Glutamatergic neuron (in vitro differentiated cells): ENCODE data around the gene SNX21. TPM values are rescaled to one million over a fixed set of nuclear protein-coding genes. Genes with fewer than 3 reads are reported as not detected.
A peak's percentile ranks its signal among the peaks of the same experiment; 100 is the strongest.

Source experiments
- DNase-seq: peaks from one replicate; pipeline ENCODE4 v3.0.0; 2022
- H3K27ac Mint-ChIP-seq: one replicate; pipeline ENCODE4 v1.8.0; 2020; ENCODE audit warnings: mild to moderate bottlenecking, mixed read lengths, inconsistent platforms; ENCODE audit not compliant: unreplicated experiment
- H3K27me3 Mint-ChIP-seq: one replicate; pipeline ENCODE4 v1.8.0; 2020; ENCODE audit warnings: mild to moderate bottlenecking, moderate library complexity, mixed read lengths, inconsistent platforms; ENCODE audit not compliant: unreplicated experiment
- H3K36me3 Mint-ChIP-seq: one replicate; pipeline ENCODE4 v1.8.0; 2020; ENCODE audit warnings: mild to moderate bottlenecking, mixed read lengths, inconsistent platforms; ENCODE audit not compliant: unreplicated experiment
- H3K4me1 Mint-ChIP-seq: one replicate; pipeline ENCODE4 v1.8.0; 2020; ENCODE audit warnings: mild to moderate bottlenecking, low read depth, mixed read lengths, inconsistent platforms; ENCODE audit not compliant: unreplicated experiment
- H3K4me3 Mint-ChIP-seq: one replicate; pipeline ENCODE4 v1.8.0; 2020; ENCODE audit warnings: mild to moderate bottlenecking, mixed read lengths, inconsistent platforms; ENCODE audit not compliant: unreplicated experiment
- H3K9me3 Mint-ChIP-seq: one replicate; pipeline ENCODE4 v1.8.0; 2020; ENCODE audit warnings: mild to moderate bottlenecking, moderate library complexity, mixed read lengths, inconsistent platforms; ENCODE audit not compliant: unreplicated experiment
- total RNA-seq: library from RNA; stranded (reverse); fragmentation: NEBNext Ultra II Directional; extraction: Animal tissue kit (Norgen Biotek cat#: 25700); gene quantifications from one replicate; pipeline ENCODE4 v1.2.1, GENCODE V29; 2021; ENCODE audit not compliant: unreplicated experiment
- TF ChIP-seq, protein P1 (sequence below): fragments of 200-600 bp; sonication (generic); IDR thresholded peaks from one replicate; pipeline ENCODE4 v1.5.0; 2021; ENCODE audit not compliant: partially characterized antibody, unreplicated experiment

The SNX21 gene
- total RNA-seq, 1 donor from 2014 or later: 10.2 TPM

DNA sequence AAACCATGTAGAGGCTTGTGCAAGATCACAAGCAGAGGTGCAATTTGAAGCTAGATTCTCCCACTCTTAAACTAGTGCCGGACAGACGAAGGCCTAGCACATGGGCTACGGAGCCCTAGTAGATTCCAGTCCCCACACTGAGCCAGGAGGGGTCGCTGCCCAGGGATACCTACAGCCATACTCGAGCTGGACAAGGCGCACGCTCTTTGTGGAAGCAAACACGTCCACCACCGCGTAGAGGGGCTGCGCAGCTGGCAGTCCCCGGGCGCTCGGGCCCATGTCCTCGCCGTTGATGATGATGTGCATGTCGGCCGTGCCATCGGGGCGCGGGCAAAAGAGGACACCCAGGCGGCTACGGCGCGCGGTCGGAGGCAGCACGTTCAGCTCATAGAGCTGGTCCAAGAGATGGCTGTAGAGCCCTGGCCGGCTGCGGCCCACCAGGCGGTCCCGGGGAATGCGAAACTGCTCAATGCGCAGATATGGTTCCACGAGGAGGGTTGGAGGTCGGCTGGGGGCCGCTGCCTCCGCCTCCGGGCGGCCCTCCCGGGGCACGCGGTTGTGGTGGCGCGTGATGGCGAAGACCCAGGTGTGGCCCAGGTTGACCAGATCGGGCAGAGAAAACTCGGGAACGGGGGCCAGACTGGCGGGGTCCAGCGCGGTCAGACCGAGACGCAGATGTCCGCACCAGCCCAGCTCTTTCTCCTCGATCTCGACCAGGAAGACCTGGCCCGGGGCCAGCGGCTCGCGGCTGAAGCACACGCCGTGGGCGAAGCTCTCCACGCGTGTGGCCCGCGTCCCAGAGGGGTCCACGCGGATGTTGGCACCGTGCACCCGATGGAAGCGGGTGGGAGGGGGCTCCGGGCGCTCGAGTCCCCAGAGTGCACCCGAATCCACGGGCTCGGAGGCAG, 56.7 kb downstream of the SNX21 start:
- Mint-ChIP-seq H3K27me3 (peaks cover 9% of the 10 kb centered on the region), H3K36me3 (no peaks in the 10 kb centered on the region), H3K27ac (peak overlapping the region; percentile 92)

DNA sequence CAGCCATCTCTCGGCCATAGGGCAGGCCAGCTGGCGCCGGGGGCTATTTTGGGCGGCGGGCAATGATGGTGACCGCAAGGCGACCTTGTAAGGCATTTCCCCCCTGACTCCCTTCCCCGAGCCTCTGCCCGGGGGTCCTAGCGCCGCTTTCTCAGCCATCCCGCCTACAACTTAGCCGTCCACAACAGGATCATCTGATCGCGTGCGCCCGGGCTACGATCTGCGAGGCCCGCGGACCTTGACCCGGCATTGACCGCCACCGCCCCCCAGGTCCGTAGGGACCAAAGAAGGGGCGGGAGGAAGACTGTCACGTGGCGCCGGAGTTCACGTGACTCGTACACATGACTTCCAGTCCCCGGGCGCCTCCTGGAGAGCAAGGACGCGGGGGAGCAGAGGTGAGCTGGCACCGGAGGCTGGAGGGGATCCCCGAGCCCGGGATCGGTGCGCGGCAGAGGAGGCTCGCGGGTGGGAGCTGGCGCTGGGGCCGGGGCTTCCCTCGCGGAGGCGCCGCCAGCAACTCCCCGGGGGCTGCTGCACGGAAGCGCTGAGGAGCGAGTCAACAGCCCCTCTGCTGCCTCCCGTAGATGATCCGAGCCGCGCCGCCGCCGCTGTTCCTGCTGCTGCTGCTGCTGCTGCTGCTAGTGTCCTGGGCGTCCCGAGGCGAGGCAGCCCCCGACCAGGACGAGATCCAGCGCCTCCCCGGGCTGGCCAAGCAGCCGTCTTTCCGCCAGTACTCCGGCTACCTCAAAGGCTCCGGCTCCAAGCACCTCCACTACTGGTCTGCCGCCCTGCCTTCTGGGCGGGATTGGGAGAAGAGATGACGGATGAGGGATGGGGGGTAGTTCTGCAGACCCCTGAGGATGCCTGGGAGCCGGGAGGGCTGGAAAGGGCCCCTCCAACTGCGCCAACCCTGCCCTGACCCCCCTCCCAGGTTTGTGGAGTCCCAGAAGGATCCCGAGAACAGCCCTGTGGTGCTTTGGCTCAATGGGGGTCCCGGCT, 57.7 kb downstream of the SNX21 start, which contains the start of the genes CTSA and NEURL2:
TSS of gene CTSA (plus strand) at position 351 of the 999 bp plus-strand sequence. CDS start at position 585, 234 bp downstream.
TSS of gene NEURL2 (minus strand) at position 224 of the 999 bp plus-strand sequence. CDS start at position 7, 217 bp downstream.
- Mint-ChIP-seq H3K9me3 (peaks cover 11% of the 10 kb centered on the region), H3K4me1 (peaks cover 3% of the 10 kb centered on the region), H3K36me3 (no peaks in the 10 kb centered on the region), H3K4me3 (peak within 1 kb of the TSS; percentile 89), H3K27me3 (peaks cover 9% of the 10 kb centered on the region), H3K27ac (peak within 1 kb of the TSS; percentile 92)
- DNase-seq: peak; percentile 97
- TF ChIP-seq, protein P1, sequence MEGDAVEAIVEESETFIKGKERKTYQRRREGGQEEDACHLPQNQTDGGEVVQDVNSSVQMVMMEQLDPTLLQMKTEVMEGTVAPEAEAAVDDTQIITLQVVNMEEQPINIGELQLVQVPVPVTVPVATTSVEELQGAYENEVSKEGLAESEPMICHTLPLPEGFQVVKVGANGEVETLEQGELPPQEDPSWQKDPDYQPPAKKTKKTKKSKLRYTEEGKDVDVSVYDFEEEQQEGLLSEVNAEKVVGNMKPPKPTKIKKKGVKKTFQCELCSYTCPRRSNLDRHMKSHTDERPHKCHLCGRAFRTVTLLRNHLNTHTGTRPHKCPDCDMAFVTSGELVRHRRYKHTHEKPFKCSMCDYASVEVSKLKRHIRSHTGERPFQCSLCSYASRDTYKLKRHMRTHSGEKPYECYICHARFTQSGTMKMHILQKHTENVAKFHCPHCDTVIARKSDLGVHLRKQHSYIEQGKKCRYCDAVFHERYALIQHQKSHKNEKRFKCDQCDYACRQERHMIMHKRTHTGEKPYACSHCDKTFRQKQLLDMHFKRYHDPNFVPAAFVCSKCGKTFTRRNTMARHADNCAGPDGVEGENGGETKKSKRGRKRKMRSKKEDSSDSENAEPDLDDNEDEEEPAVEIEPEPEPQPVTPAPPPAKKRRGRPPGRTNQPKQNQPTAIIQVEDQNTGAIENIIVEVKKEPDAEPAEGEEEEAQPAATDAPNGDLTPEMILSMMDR: no peak

More for the DNA sequence above, 56.7 kb downstream of the SNX21 start:
- Mint-ChIP-seq H3K4me1 (peaks cover 3% of the 10 kb centered on the region), H3K4me3 (peak overlapping the region; percentile 89), H3K9me3 (peaks cover 11% of the 10 kb centered on the region)
- TF ChIP-seq, protein P1: peak; percentile 71
- DNase-seq: peak; percentile 92

DNA sequence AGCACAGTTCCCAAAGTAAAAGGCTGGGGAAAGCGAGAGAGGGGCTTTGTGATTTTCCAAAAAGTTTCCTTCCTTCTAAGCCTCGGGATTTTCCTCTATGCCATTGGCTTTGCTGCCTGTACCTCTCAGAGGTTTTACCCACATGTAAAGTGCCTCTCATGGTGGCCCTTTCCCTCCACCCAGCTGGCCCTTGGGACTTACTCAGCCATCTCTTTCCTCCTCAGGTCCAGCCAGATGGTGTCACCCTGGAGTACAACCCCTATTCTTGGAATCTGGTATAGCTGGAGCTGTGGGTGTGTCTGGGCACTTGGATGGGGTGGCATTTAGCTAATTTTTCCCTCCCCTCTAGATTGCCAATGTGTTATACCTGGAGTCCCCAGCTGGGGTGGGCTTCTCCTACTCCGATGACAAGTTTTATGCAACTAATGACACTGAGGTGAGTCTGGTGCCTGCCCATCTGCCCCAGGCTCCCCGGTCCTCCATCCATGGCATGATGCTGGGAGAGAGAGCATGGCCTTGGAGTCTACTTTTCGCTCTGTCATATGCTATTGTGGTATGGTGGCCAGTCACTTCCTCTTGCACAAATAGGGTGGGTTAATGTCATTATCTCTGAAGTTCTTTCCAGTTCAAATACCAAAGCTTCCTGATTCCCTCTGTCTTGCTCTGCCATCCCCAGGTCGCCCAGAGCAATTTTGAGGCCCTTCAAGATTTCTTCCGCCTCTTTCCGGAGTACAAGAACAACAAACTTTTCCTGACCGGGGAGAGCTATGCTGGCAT, 58.6 kb downstream of the SNX21 start:
- Mint-ChIP-seq H3K27me3 (peaks cover 9% of the 10 kb centered on the region), H3K9me3 (peaks cover 11% of the 10 kb centered on the region), H3K4me1 (peaks cover 3% of the 10 kb centered on the region), H3K36me3 (no peaks in the 10 kb centered on the region), H3K27ac (no peak overlapping the region), H3K4me3 (peak overlapping the region; percentile 78)
- DNase-seq: no peak
- TF ChIP-seq, protein P1: no peak

Other genes starting within 250 kb of the SNX21 start
- not detected for gene WFDC10A, start 204.1 kb upstream of the SNX21 start, total RNA-seq
- not detected for gene WFDC9, start 202.5 kb upstream of the SNX21 start, total RNA-seq
- gene WFDC11, start 163.6 kb upstream of the SNX21 start, total RNA-seq: not detected
- not detected for gene WFDC13, start 131.8 kb upstream of the SNX21 start, total RNA-seq
- not detected for gene WFDC10B, start 128.8 kb upstream of the SNX21 start, total RNA-seq
- not detected for gene SPINT4, start 111.5 kb upstream of the SNX21 start, total RNA-seq
- gene WFDC3, start 41.9 kb upstream of the SNX21 start, total RNA-seq: not detected
- 27.0 TPM for gene DNTTIP1, start 41.8 kb upstream of the SNX21 start, total RNA-seq
- gene UBE2C, start 21.2 kb upstream of the SNX21 start, total RNA-seq: 33.0 TPM
- gene TNNC2, start 6.5 kb upstream of the SNX21 start, total RNA-seq: 0.64 TPM
- 33.8 TPM for gene ACOT8, start 23.6 kb downstream of the SNX21 start, total RNA-seq
- 7.9 TPM for gene ZSWIM3, start 23.8 kb downstream of the SNX21 start, total RNA-seq
- 10.2 TPM for gene ZSWIM1, start 47.4 kb downstream of the SNX21 start, total RNA-seq
- gene SPATA25, start 53.8 kb downstream of the SNX21 start, total RNA-seq: 1.2 TPM
- gene NEURL2, start 57.4 kb downstream of the SNX21 start, total RNA-seq: 3.5 TPM
- gene CTSA, start 57.5 kb downstream of the SNX21 start, total RNA-seq: 63.7 TPM
- gene PLTP, start 78.4 kb downstream of the SNX21 start, total RNA-seq: 29.7 TPM
- 37.6 TPM for gene PCIF1, start 100.9 kb downstream of the SNX21 start, total RNA-seq
- 23.1 TPM for gene ZNF335, start 138.4 kb downstream of the SNX21 start, total RNA-seq
- gene MMP9, start 175.1 kb downstream of the SNX21 start, total RNA-seq: 0.17 TPM
- 10.4 TPM for gene SLC12A5, start 195.4 kb downstream of the SNX21 start, total RNA-seq